ENCODE results near the gene MAP3K14.

DNA sequence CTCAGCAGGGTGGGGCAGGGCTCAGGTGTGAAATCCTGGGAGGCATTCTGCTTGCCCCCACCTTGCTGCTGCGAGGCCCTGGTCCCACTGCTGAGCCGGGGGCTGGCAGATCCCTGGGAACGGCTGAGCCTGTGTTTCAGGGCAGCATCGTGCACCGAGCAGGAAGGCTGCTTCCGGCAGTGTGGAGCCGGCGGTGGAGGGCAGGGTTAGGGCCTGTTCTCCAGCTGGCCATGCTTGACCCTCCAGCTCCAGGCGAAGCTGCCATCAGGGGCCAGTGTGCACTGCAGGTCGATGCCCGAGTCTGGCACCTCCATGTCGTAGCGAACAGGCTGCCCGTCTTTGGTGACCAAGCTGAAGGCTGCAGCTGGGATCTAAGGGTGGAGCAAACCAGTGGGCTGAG lies 52.4 kb downstream of the MAP3K14 start:
- TF ChIP-seq, protein P1, sequence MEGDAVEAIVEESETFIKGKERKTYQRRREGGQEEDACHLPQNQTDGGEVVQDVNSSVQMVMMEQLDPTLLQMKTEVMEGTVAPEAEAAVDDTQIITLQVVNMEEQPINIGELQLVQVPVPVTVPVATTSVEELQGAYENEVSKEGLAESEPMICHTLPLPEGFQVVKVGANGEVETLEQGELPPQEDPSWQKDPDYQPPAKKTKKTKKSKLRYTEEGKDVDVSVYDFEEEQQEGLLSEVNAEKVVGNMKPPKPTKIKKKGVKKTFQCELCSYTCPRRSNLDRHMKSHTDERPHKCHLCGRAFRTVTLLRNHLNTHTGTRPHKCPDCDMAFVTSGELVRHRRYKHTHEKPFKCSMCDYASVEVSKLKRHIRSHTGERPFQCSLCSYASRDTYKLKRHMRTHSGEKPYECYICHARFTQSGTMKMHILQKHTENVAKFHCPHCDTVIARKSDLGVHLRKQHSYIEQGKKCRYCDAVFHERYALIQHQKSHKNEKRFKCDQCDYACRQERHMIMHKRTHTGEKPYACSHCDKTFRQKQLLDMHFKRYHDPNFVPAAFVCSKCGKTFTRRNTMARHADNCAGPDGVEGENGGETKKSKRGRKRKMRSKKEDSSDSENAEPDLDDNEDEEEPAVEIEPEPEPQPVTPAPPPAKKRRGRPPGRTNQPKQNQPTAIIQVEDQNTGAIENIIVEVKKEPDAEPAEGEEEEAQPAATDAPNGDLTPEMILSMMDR (conservative IDR thresholded peaks at IDR 0.05; ENCODE audit: low read depth, low read length), result no peak
- TF ChIP-seq EZH2phosphoT487 (IDR thresholded peaks at IDR 0.05; ENCODE audit: borderline replicate concordance, low read length), result no peak
